Liver (tissue), 9 donors: ENCODE measurements around the gene IL1RAPL1. TPM values are rescaled to one million over a fixed set of nuclear protein-coding genes. Genes with fewer than 3 reads are reported as not detected.

Experiments
- DNase-seq: peaks from one replicate; pipeline ENCODE4 v3.0.0-alpha.2; 2017; ENCODE audit warnings: low spot score
- H3K27ac ChIP-seq, 2 donors: one replicate each; pipeline ENCODE4 v1.7.0; 2013; ENCODE audit warnings: inconsistent platforms in 2 of 2, low read length in 2 of 2, control low read depth in 1 of 2, low read depth in 1 of 2, mild to moderate bottlenecking in 1 of 2
- H3K27me3 ChIP-seq, 4 donors: one replicate each; pipeline versions ENCODE4 v1.6.1 to v1.7.0; 2013; ENCODE audit warnings: low read length in 3 of 4, inconsistent platforms in 1 of 4, mild to moderate bottlenecking in 1 of 4, moderate library complexity in 1 of 4; ENCODE audit not compliant: control insufficient read depth in 4 of 4, insufficient read depth in 4 of 4
- H3K36me3 ChIP-seq, 4 donors: one replicate each; pipeline versions ENCODE4 v1.6.1 to v1.7.0; 2013; ENCODE audit warnings: low read length in 3 of 4, mild to moderate bottlenecking in 3 of 4, low read depth in 1 of 4, moderate library complexity in 1 of 4; ENCODE audit not compliant: control insufficient read depth in 4 of 4, insufficient read depth in 3 of 4
- H3K4me1 ChIP-seq, 4 donors: one replicate each; pipeline versions ENCODE4 v1.6.1 to v1.7.0; 2013; ENCODE audit warnings: low read length in 3 of 4, mild to moderate bottlenecking in 3 of 4, moderate library complexity in 1 of 4; ENCODE audit not compliant: control insufficient read depth in 4 of 4, insufficient read depth in 4 of 4
- H3K4me3 ChIP-seq, 3 donors: one replicate each; pipeline versions ENCODE4 v1.6.1 to v1.7.0; 2013; ENCODE audit warnings: low read length in 3 of 3, control low read depth in 1 of 3, low read depth in 1 of 3, mild to moderate bottlenecking in 1 of 3
- H3K9ac ChIP-seq, 2 donors: one replicate each; pipeline ENCODE4 v1.7.0; 2013; ENCODE audit warnings: low read length in 2 of 2, mild to moderate bottlenecking in 2 of 2, moderate library complexity in 2 of 2, control low read depth in 1 of 2, low read depth in 1 of 2
- H3K9me3 ChIP-seq, 4 donors: one replicate each; pipeline versions ENCODE4 v1.6.1 to v1.7.0; 2013; ENCODE audit warnings: low read length in 3 of 4; ENCODE audit not compliant: control insufficient read depth in 4 of 4
- EGR1 ChIP-seq, 2 donors: IDR thresholded peaks; 2 replicates each; pipeline ENCODE4 v1.6.1; 2016 to 2018; ENCODE audit warnings: antibody characterized with exemption in 2 of 2, low read depth in 2 of 2
- GABPA ChIP-seq, 2 donors: IDR thresholded peaks in 1 of 2; conservative IDR thresholded peaks in 1 of 2; 2 replicates each; pipeline ENCODE4 v1.6.1; 2016; ENCODE audit warnings: antibody characterized with exemption in 2 of 2, mild to moderate bottlenecking in 1 of 2, moderate library complexity in 1 of 2
- HNF4A ChIP-seq, 2 donors: conservative IDR thresholded peaks; 2 replicates each; pipeline ENCODE4 v1.6.1; 2016; ENCODE audit warnings: antibody characterized with exemption in 2 of 2, mild to moderate bottlenecking in 2 of 2
- HNF4G ChIP-seq: IDR thresholded peaks from 2 replicates; pipeline ENCODE4 v1.6.1; 2016; ENCODE audit warnings: antibody characterized with exemption
- RXRA ChIP-seq, 2 donors: IDR thresholded peaks; 2 replicates each; pipeline ENCODE4 v1.6.1; 2017 to 2018; ENCODE audit warnings: antibody characterized with exemption in 2 of 2, mild to moderate bottlenecking in 1 of 2
- SP1 ChIP-seq: IDR thresholded peaks from 2 replicates; pipeline ENCODE4 v1.6.1; 2018; ENCODE audit warnings: antibody characterized with exemption, mild to moderate bottlenecking
- polyA plus RNA-seq, 2 donors: library from polyadenylated mRNA; stranded (reverse) in 1 of 2; unstranded in 1 of 2; fragments of 200-250 nt in 1 of 2; fragments of >200 nt in 1 of 2; fragmentation: Nextera tagmentation in 1 of 2; extraction: Ambion mirVana in 1 of 2; gene quantifications; one replicate each; pipeline versions ENCODE4 v1.2.1 to v1.2.3, GENCODE V29; 2013 to 2015
- total RNA-seq, 2 donors: library from RNA; depleted of rRNA; stranded (reverse); fragments of >200 nt; gene quantifications; one replicate each; pipeline ENCODE4 v1.2.3, GENCODE V29; 2014
- TF ChIP-seq, protein P1 (sequence below): IDR thresholded peaks from 2 replicates; pipeline ENCODE4 v1.6.1; 2016; ENCODE audit warnings: antibody characterized with exemption, mild to moderate bottlenecking
- TF ChIP-seq, protein P2 (sequence below): IDR thresholded peaks from 2 replicates; pipeline ENCODE4 v1.6.1; 2016; ENCODE audit warnings: antibody characterized with exemption
- TF ChIP-seq, protein P3 (sequence below): IDR thresholded peaks from 2 replicates; pipeline ENCODE4 v1.6.1; 2016; ENCODE audit warnings: antibody characterized with exemption
- donor health status: healthy.
- donor health status: healthy.
- donor health status: healthy.
- donor health status: healthy.
- donor health status: healthy.

IL1RAPL1 gene
- total and polyA plus RNA-seq, 4 donors: 0.08 to 0.33 TPM; not detected in 2

DNA sequence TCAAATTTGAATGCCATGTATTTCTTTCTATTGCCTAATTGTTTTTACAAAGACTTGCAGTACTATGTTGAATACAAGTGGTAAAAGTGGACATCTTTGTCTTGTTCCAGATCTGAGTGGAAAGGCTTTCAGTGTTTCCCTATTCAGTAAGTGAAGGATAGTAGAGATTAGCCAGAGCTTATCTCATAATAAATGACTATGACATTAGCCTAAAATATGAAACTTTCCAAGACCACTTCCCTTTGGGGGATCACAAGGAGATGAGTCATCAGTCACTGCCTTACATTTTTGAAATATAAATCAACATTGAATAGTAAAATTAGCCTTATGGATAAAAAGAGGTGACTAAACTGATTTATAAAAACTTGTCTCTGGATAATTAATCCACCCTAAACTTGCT lies 1074.0 kb downstream of the IL1RAPL1 start:
- no peak for DNase-seq
- Histone ChIP-seq H3K27me3 (peaks cover 0 to 2% (median 0%) of the 10 kb centered on the region in 4 donors), H3K4me1 (no peaks in the 10 kb centered on the region), H3K9ac (no peak overlapping the region), H3K27ac (no peak overlapping the region), H3K36me3 (no peaks in the 10 kb centered on the region), H3K4me3 (no peak overlapping the region), H3K9me3 (no peaks in the 10 kb centered on the region)
- TF ChIP-seq HNF4A (conservative IDR thresholded peaks at IDR 0.05): no peak
- TF ChIP-seq, protein P1, sequence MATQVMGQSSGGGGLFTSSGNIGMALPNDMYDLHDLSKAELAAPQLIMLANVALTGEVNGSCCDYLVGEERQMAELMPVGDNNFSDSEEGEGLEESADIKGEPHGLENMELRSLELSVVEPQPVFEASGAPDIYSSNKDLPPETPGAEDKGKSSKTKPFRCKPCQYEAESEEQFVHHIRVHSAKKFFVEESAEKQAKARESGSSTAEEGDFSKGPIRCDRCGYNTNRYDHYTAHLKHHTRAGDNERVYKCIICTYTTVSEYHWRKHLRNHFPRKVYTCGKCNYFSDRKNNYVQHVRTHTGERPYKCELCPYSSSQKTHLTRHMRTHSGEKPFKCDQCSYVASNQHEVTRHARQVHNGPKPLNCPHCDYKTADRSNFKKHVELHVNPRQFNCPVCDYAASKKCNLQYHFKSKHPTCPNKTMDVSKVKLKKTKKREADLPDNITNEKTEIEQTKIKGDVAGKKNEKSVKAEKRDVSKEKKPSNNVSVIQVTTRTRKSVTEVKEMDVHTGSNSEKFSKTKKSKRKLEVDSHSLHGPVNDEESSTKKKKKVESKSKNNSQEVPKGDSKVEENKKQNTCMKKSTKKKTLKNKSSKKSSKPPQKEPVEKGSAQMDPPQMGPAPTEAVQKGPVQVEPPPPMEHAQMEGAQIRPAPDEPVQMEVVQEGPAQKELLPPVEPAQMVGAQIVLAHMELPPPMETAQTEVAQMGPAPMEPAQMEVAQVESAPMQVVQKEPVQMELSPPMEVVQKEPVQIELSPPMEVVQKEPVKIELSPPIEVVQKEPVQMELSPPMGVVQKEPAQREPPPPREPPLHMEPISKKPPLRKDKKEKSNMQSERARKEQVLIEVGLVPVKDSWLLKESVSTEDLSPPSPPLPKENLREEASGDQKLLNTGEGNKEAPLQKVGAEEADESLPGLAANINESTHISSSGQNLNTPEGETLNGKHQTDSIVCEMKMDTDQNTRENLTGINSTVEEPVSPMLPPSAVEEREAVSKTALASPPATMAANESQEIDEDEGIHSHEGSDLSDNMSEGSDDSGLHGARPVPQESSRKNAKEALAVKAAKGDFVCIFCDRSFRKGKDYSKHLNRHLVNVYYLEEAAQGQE: no peak

DNA sequence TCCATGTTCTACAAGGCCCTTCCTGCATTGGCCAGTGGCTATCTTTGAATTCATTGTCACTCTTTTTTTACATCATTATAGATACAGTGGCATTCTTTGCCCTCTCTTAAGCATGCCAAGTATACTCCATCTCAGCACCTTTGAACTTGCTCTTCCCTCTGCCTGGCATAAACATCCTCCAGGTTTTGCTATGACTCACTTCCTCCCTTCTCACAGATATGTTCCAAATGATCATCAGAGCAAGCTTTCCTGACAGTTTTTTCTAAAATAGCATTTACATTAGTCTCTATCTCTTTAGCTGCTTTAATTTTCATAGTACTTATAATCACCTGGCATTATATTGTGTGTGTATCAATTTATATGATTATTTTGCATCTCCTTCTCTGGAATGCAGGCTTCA lies 1074.9 kb downstream of the IL1RAPL1 start:
- DNase-seq: no peak

More for the DNA sequence above, 1074.9 kb downstream of the IL1RAPL1 start:
- H3K27ac ChIP-seq: no peak overlapping the region
- H3K9me3 ChIP-seq: no peaks in the 10 kb centered on the region
- H3K4me3 ChIP-seq: no peak overlapping the region
- peaks cover 0 to 2% (median 0%) of the 10 kb centered on the region in 4 donors for H3K27me3 ChIP-seq
- TF ChIP-seq GABPA (IDR thresholded peaks at IDR 0.05 in 1 of 2, conservative IDR thresholded peaks at IDR 0.05 in 1 of 2) (no peak), EGR1 (IDR thresholded peaks at IDR 0.05; ENCODE audit: low read depth in 2 of 2) (no peak), RXRA (IDR thresholded peaks at IDR 0.05) (no peak), HNF4G (no peak), SP1 (no peak)
- TF ChIP-seq, protein P2, sequence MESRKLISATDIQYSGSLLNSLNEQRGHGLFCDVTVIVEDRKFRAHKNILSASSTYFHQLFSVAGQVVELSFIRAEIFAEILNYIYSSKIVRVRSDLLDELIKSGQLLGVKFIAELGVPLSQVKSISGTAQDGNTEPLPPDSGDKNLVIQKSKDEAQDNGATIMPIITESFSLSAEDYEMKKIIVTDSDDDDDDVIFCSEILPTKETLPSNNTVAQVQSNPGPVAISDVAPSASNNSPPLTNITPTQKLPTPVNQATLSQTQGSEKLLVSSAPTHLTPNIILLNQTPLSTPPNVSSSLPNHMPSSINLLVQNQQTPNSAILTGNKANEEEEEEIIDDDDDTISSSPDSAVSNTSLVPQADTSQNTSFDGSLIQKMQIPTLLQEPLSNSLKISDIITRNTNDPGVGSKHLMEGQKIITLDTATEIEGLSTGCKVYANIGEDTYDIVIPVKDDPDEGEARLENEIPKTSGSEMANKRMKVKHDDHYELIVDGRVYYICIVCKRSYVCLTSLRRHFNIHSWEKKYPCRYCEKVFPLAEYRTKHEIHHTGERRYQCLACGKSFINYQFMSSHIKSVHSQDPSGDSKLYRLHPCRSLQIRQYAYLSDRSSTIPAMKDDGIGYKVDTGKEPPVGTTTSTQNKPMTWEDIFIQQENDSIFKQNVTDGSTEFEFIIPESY: no peak
- TF ChIP-seq, protein P3, sequence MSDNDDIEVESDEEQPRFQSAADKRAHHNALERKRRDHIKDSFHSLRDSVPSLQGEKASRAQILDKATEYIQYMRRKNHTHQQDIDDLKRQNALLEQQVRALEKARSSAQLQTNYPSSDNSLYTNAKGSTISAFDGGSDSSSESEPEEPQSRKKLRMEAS: no peak
- TF ChIP-seq, protein P1: no peak
- no peaks in the 10 kb centered on the region for H3K4me1 ChIP-seq
- H3K36me3 ChIP-seq: no peaks in the 10 kb centered on the region
- H3K9ac ChIP-seq: no peak overlapping the region
